ENCODE data around the gene ANKRA2.

ANKRA2 gene

GRCh38 chr5:73565139-73565968 is at the start of gene ANKRA2, which contains the start of gene UTP15:
Gene ANKRA2 (minus strand): TSS chr5:73565639. CDS start chr5:73562881, 2,758 bp downstream.
Gene UTP15 (plus strand): TSS chr5:73565743. CDS start chr5:73567345, 1,602 bp downstream.
- peak; percentile 100 for DNase-seq

GRCh38 chr5:73615085-73615484 is 49.6 kb upstream of the ANKRA2 start:
- no peak for DNase-seq

GRCh38 chr5:73612799-73613198 is 47.4 kb upstream of the ANKRA2 start:
- DNase-seq: no peak

GRCh38 chr5:73607228-73607627 is 41.8 kb upstream of the ANKRA2 start:
- no peak for DNase-seq

- DNase-seq: no peak
Measured at GRCh38 chr5:73606206-73606753, 40.8 kb upstream of the ANKRA2 start.

GRCh38 chr5:73605223-73606087 is 40.0 kb upstream of the ANKRA2 start:
- DNase-seq: no peak

GRCh38 chr5:73603998-73604397 is 38.6 kb upstream of the ANKRA2 start:
- DNase-seq: no peak

- no peak for DNase-seq
Measured at GRCh38 chr5:73599380-73599779, 33.9 kb upstream of the ANKRA2 start.

GRCh38 chr5:73596705-73597328 is 31.4 kb upstream of the ANKRA2 start:
- DNase-seq: no peak

GRCh38 chr5:73592551-73592950 is 27.1 kb upstream of the ANKRA2 start:
- DNase-seq: no peak

GRCh38 chr5:73591698-73592501 is 26.5 kb upstream of the ANKRA2 start:
- DNase-seq: no peak

- no peak for DNase-seq
Measured at GRCh38 chr5:73591102-73591695, 25.8 kb upstream of the ANKRA2 start.

GRCh38 chr5:73587923-73588322 is 22.5 kb upstream of the ANKRA2 start:
- DNase-seq: no peak

GRCh38 chr5:73582285-73583145 is 17.1 kb upstream of the ANKRA2 start:
- DNase-seq: no peak

GRCh38 chr5:73565969-73566547 is 619 bp upstream of the ANKRA2 start:
- no peak for DNase-seq

GRCh38 chr5:73564675-73565074 is 764 bp downstream of the ANKRA2 start:
- no peak for DNase-seq

GRCh38 chr5:73564018-73564417 is 1.4 kb downstream of the ANKRA2 start:
- no peak for DNase-seq

- no peak for DNase-seq
Measured at GRCh38 chr5:73558950-73559349, 6.5 kb downstream of the ANKRA2 start.

GRCh38 chr5:73552642-73553041 is 12.8 kb downstream of the ANKRA2 start:
- DNase-seq: no peak

- DNase-seq: no peak
Measured at GRCh38 chr5:73550016-73550415, 15.4 kb downstream of the ANKRA2 start.

Measured in activated CD8-positive, alpha-beta memory T cell treated with anti-CD3 and anti-CD28 coated beads, Interleukin-2, amount 50 U/mL, for 48 hours (primary cell).